Measurements from ENCODE around the gene SEMA5A.

GRCh38 chr5:9464478-9464877 is 81.4 kb downstream of the SEMA5A start:
- TF ChIP-seq POLR2AphosphoS5 (IDR thresholded peaks at IDR 0.05; ENCODE audit: low read depth, low read length) = no peak
- no peak for TF ChIP-seq SIN3A (IDR thresholded peaks at IDR 0.05; ENCODE audit: borderline replicate concordance, insufficient read depth, low read length)
- no peak for TF ChIP-seq TAF1 (IDR thresholded peaks at IDR 0.05; ENCODE audit: borderline replicate concordance, insufficient read depth, low read length)
- no peak for TF ChIP-seq REST (IDR thresholded peaks at IDR 0.05; ENCODE audit: insufficient read depth in 1 of 2, low read depth in 2 of 2, low read length in 2 of 2)
- TF ChIP-seq FOXP2 (optimal IDR thresholded peaks at IDR 0.05; ENCODE audit: borderline replicate concordance, extremely low read depth, extremely low read length, insufficient read depth) = no peak
